Upper lobe of left lung (tissue), 4 donors: ENCODE measurements around the gene LAMA3.

ENCODE experiments used
- CTCF ChIP-seq, 6 experiments: fragments of 450-650 bp in 4 of 6; fragments of 200-600 bp in 2 of 6; sonication (generic) in 2 of 6; IDR thresholded peaks; one replicate each; pipeline ENCODE4 v1.5.1; 2016 to 2019; ENCODE audit warnings: antibody characterized with exemption in 6 of 6
- EP300 ChIP-seq, 4 donors: sonication (generic); formaldehyde crosslinking; IDR thresholded peaks; one replicate each; pipeline ENCODE4 v1.5.1; 2017; ENCODE audit warnings: antibody characterized with exemption in 4 of 4, control low read depth in 2 of 4

GRCh38 chr18:23906658-23907057 is 217.4 kb downstream of the LAMA3 start:
- TF ChIP-seq EP300 (IDR thresholded peaks at IDR 0.05) (no peak), CTCF (IDR thresholded peaks at IDR 0.05) (no peak)
